ENCODE results near the gene PSMB2. TPM values are rescaled to one million over a fixed set of nuclear protein-coding genes. Genes with fewer than 3 reads are reported as not detected.
"Not testable (repeated sequence)": the region's sequence is repeated elsewhere in the genome, so short reads cannot be mapped to it uniquely, and the experiment has no call there.

PSMB2 gene
- total RNA-seq, 4 donors from 2014 or later = 34.8 to 53.9 (median 52.5) TPM

DNA sequence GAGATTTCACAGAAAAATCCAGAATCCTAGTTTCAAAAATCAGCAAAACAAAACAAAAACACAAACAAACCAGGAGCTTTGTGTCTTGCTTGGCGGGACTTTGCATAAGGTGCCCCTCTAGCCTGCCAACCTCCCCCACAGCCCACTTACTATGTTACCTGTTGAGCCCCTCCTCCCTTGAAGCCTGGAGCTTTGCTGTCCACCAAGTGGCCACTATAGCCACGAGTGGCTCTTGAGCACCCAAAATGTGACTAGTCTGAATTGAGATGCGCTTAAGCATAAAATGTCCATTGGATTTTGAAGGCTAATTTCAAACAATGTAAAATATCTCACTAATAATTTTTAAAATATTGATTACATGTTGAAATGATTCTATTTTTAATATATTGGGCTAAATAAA, 56.0 kb downstream of the PSMB2 start:
- H3K36me3 ChIP-seq = peaks cover 2% of the 10 kb centered on the region
- WGBS = 91% methylated on average over 3 of the region's 3 CpGs
- no peaks in the 10 kb centered on the region for H3K4me1 ChIP-seq
- H3K27ac ChIP-seq = no peak overlapping the region
- no peak for DNase-seq (ENCODE audit: low spot score in 2 of 2)
- TF ChIP-seq, protein P1, sequence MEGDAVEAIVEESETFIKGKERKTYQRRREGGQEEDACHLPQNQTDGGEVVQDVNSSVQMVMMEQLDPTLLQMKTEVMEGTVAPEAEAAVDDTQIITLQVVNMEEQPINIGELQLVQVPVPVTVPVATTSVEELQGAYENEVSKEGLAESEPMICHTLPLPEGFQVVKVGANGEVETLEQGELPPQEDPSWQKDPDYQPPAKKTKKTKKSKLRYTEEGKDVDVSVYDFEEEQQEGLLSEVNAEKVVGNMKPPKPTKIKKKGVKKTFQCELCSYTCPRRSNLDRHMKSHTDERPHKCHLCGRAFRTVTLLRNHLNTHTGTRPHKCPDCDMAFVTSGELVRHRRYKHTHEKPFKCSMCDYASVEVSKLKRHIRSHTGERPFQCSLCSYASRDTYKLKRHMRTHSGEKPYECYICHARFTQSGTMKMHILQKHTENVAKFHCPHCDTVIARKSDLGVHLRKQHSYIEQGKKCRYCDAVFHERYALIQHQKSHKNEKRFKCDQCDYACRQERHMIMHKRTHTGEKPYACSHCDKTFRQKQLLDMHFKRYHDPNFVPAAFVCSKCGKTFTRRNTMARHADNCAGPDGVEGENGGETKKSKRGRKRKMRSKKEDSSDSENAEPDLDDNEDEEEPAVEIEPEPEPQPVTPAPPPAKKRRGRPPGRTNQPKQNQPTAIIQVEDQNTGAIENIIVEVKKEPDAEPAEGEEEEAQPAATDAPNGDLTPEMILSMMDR (IDR thresholded peaks at IDR 0.05) = no peak
- TF ChIP-seq POLR2AphosphoS5 (IDR thresholded peaks at IDR 0.05) (no peak), EP300 (IDR thresholded peaks at IDR 0.05) (no peak), POLR2A (IDR thresholded peaks at IDR 0.05) (no peak)
- H3K27me3 ChIP-seq = no peaks in the 10 kb centered on the region
- no peak overlapping the region for H3K4me3 ChIP-seq
- no peaks in the 10 kb centered on the region for H3K9me3 ChIP-seq

DNA sequence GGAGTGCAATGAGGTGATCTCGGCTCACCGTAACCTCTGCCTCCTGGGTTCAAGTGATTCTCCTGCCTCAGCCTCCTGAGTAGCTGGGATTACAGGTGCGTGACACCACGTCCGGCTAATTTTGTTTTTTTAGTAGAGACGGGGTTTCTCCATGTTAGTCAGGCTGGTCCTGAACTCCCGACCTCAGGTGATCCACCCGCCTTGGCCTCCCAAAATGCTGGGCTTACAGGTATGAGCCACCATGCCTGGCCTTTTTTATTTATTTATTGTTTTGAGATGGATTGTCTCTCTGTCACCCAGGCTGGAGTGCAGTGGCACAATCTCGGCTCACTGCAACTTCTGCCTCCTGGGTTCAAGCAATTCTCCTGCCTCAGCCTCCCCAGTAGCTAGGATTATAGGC, 59.7 kb downstream of the PSMB2 start:
- H3K27me3 ChIP-seq; H3K4me3 ChIP-seq; H3K27ac ChIP-seq; H3K36me3 ChIP-seq; H3K9me3 ChIP-seq; DNase-seq (ENCODE audit: low spot score in 2 of 2): not testable (repeated sequence)
- peaks cover 15% of the 10 kb centered on the region for H3K4me1 ChIP-seq
- 96% methylated on average over 9 of the region's 9 CpGs for WGBS

DNA sequence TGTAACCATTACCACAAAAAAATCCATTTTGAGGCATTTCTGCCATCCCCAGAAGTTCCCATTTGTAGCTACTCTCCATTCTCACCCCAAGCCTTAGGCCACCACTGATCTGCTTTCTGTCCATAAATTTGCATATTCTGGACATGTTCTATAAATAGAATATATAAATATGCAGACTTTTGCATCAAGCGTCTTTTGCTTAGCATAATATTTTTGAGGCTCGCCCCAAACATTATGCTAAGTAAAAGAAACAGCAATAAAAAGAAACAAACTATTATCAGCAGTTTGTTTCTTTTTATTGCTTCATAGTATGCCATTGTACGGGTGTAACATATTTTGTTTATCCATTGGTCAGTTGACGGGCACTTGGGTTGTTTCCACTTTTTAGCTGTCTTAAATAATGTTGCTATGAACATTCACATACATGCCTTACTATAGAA, 60.4 kb downstream of the PSMB2 start:
- Histone ChIP-seq H3K36me3 (no peaks in the 10 kb centered on the region), H3K27me3 (peaks cover 6% of the 10 kb centered on the region), H3K27ac (no peak overlapping the region), H3K9me3 (no peaks in the 10 kb centered on the region), H3K4me1 (peaks cover 20% of the 10 kb centered on the region), H3K4me3 (no peak overlapping the region)
- DNase-seq (ENCODE audit: low spot score in 2 of 2) = no peak
- no peak for TF ChIP-seq POLR2AphosphoS5 (IDR thresholded peaks at IDR 0.05)
- no peak for TF ChIP-seq POLR2A (IDR thresholded peaks at IDR 0.05)
- TF ChIP-seq EP300 (IDR thresholded peaks at IDR 0.05) = no peak
- TF ChIP-seq, protein P1 (IDR thresholded peaks at IDR 0.05) = no peak
- 78% methylated on average over 4 of the region's 4 CpGs for WGBS

DNA sequence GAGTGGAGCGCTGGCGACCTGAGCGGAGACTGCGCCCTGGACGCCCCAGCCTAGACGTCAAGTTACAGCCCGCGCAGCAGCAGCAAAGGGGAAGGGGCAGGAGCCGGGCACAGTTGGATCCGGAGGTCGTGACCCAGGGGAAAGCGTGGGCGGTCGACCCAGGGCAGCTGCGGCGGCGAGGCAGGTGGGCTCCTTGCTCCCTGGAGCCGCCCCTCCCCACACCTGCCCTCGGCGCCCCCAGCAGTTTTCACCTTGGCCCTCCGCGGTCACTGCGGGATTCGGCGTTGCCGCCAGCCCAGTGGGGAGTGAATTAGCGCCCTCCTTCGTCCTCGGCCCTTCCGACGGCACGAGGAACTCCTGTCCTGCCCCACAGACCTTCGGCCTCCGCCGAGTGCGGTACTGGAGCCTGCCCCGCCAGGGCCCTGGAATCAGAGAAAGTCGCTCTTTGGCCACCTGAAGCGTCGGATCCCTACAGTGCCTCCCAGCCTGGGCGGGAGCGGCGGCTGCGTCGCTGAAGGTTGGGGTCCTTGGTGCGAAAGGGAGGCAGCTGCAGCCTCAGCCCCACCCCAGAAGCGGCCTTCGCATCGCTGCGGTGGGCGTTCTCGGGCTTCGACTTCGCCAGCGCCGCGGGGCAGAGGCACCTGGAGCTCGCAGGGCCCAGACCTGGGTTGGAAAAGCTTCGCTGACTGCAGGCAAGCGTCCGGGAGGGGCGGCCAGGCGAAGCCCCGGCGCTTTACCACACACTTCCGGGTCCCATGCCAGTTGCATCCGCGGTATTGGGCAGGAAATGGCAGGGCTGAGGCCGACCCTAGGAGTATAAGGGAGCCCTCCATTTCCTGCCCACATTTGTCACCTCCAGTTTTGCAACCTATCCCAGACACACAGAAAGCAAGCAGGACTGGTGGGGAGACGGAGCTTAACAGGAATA, 64.0 kb downstream of the PSMB2 start:
- peak in 1 of 2 donors; percentile 65 for DNase-seq (ENCODE audit: low spot score in 2 of 2)
- Histone ChIP-seq H3K4me1 (peaks cover 55% of the 10 kb centered on the region), H3K9me3 (no peaks in the 10 kb centered on the region), H3K4me3 (peak overlapping the region; percentile 40), H3K36me3 (no peaks in the 10 kb centered on the region), H3K27ac (no peak overlapping the region), H3K27me3 (peaks cover 13% of the 10 kb centered on the region)
- 38% methylated on average over 2 of the region's 70 CpGs for WGBS
- TF ChIP-seq, protein P1 (IDR thresholded peaks at IDR 0.05) = no peak
- TF ChIP-seq POLR2AphosphoS5 (IDR thresholded peaks at IDR 0.05) = no peak

DNA sequence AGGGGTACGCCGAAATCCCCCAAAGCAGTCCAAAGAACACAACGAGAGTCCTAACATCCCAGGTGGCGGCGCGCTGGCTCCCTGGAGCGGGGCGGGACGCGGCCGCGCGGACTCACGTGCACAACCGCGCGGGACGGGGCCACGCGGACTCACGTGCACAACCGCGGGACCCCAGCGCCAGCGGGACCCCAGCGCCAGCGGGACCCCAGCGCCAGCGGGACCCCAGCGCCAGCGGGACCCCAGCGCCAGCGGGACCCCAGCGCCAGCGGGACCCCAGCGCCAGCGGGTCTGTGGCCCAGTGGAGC, 64.6 kb downstream of the PSMB2 start:
- H3K27ac ChIP-seq, H3K9me3 ChIP-seq, H3K36me3 ChIP-seq: not testable (repeated sequence)
- peak in 1 of 2 donors; percentile 40 for DNase-seq (ENCODE audit: low spot score in 2 of 2)
- Histone ChIP-seq H3K27me3 (peaks cover 13% of the 10 kb centered on the region), H3K4me1 (peaks cover 58% of the 10 kb centered on the region), H3K4me3 (peak overlapping the region; percentile 40)
- 59% methylated on average over 12 of the region's 37 CpGs for WGBS

DNA sequence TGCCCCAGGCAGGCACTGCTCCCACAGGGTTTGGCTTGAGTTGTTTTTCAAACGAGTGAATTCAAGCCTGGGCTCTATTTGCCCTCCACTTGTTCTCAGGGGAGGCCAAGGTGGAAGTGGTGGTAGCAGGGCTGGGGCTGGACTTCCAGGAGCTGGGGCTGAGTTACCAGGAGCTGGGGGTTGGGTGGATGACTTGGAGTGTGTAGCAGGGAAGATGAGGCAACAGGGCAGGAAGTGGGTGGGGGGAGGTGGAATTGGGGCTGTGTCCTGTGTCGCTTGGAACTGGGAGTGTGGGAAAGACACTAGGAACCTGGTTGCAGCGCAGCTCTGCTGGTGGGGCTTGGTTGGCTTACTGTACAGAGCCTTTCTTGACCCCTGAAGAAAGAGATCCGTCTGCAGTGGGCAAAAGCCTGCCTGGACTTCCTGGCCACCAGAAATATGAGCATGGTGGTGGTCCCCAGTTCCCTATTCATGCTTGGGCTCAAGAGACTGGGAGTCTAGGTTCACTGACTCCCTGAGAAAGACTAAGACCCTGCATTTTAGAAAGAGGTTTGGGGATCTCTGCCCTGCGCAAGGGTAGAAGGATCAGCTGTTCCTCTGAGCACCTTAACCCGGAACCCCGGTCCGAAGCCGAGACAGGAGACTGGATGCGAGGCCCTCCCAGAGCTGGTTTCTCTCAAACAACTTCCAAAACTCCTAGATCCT, 65.1 kb downstream of the PSMB2 start:
- peaks cover 58% of the 10 kb centered on the region for H3K4me1 ChIP-seq
- H3K4me3 ChIP-seq = peak overlapping the region; percentile 40
- H3K27ac ChIP-seq = no peak overlapping the region
- TF ChIP-seq EP300 (IDR thresholded peaks at IDR 0.05) (no peak), POLR2A (IDR thresholded peaks at IDR 0.05) (no peak), POLR2AphosphoS5 (IDR thresholded peaks at IDR 0.05) (no peak)
- TF ChIP-seq, protein P1 (IDR thresholded peaks at IDR 0.05) = no peak
- 76% methylated on average over 10 of the region's 10 CpGs for WGBS
- H3K27me3 ChIP-seq = peaks cover 13% of the 10 kb centered on the region
- peak in 1 of 2 donors; percentile 44 for DNase-seq (ENCODE audit: low spot score in 2 of 2)
- no peaks in the 10 kb centered on the region for H3K36me3 ChIP-seq
- no peaks in the 10 kb centered on the region for H3K9me3 ChIP-seq
